Mesenchymal stem cell (in vitro differentiated cells and primary cell): Measurements from ENCODE around the gene MC1R.

Experiments
- DNase-seq: peaks from one replicate; pipeline ENCODE4 v3.0.0-alpha.2; 2013
- H2AFZ ChIP-seq: one replicate; pipeline ENCODE4 v1.6.1; 2013; ENCODE audit warnings: low read depth, mild to moderate bottlenecking, control low read depth, inconsistent platforms, low read length, moderate library complexity
- H2AK5ac ChIP-seq: 2 replicates; pipeline ENCODE4 v1.6.1; 2013; ENCODE audit warnings: low read length, moderate library complexity, mild to moderate bottlenecking, inconsistent platforms; ENCODE audit not compliant: severe bottlenecking
- H2BK120ac ChIP-seq: one replicate; pipeline ENCODE4 v1.6.1; 2013; ENCODE audit warnings: low read depth, mild to moderate bottlenecking, inconsistent platforms, low read length, moderate library complexity
- H2BK12ac ChIP-seq, 2 experiments: one replicate each; pipeline ENCODE4 v1.6.1; 2013; ENCODE audit warnings: inconsistent platforms in 2 of 2, low read length in 2 of 2, mild to moderate bottlenecking in 2 of 2, moderate library complexity in 2 of 2, control low read depth in 1 of 2
- H2BK15ac ChIP-seq: one replicate; pipeline ENCODE4 v1.6.1; 2013; ENCODE audit warnings: mild to moderate bottlenecking, low read depth, inconsistent platforms; ENCODE audit not compliant: poor library complexity, severe bottlenecking
- H2BK5ac ChIP-seq: 2 replicates; pipeline ENCODE4 v1.6.1; 2013; ENCODE audit warnings: low read depth, mild to moderate bottlenecking, low read length, control low read depth, inconsistent platforms; ENCODE audit not compliant: poor library complexity, severe bottlenecking
- H3K14ac ChIP-seq, 2 experiments: one replicate each; pipeline ENCODE4 v1.6.1; 2013; ENCODE audit warnings: inconsistent platforms in 2 of 2, low read length in 2 of 2, control low read depth in 1 of 2, mild to moderate bottlenecking in 1 of 2, moderate library complexity in 1 of 2
- H3K18ac ChIP-seq, 2 experiments: one replicate each; pipeline ENCODE4 v1.6.1; 2013; ENCODE audit warnings: inconsistent platforms in 2 of 2, low read length in 2 of 2, control low read depth in 1 of 2, low read depth in 1 of 2, mild to moderate bottlenecking in 1 of 2
- H3K23ac ChIP-seq, 2 experiments: one replicate each; pipeline ENCODE4 v1.6.1; 2013; ENCODE audit warnings: inconsistent platforms in 2 of 2, low read length in 2 of 2, mild to moderate bottlenecking in 2 of 2, moderate library complexity in 2 of 2, control low read depth in 1 of 2
- H3K27ac ChIP-seq: 2 replicates; pipeline ENCODE4 v1.5.1; 2013; ENCODE audit warnings: mild to moderate bottlenecking, moderate library complexity, low read length, control low read depth, inconsistent platforms; ENCODE audit not compliant: poor library complexity, severe bottlenecking
- H3K27me3 ChIP-seq, 2 experiments: 2 replicates each; pipeline versions ENCODE4 v1.6.1 to v1.7.0; 2013; ENCODE audit warnings: low read length in 2 of 2, mild to moderate bottlenecking in 2 of 2, moderate library complexity in 2 of 2, control low read depth in 1 of 2, inconsistent platforms in 1 of 2; ENCODE audit not compliant: control insufficient read depth in 1 of 2, insufficient read depth in 1 of 2
- H3K36me3 ChIP-seq, 2 experiments: 2 replicates each; pipeline versions ENCODE4 v1.6.1 to v1.7.0; 2013; ENCODE audit warnings: low read length in 2 of 2, control low read depth in 1 of 2, inconsistent platforms in 1 of 2, low read depth in 1 of 2, mild to moderate bottlenecking in 1 of 2; ENCODE audit not compliant: insufficient read depth in 2 of 2, control insufficient read depth in 1 of 2
- H3K4ac ChIP-seq, 2 experiments: one replicate each; pipeline ENCODE4 v1.6.1; 2013; ENCODE audit warnings: inconsistent platforms in 2 of 2, low read length in 2 of 2, mild to moderate bottlenecking in 2 of 2, moderate library complexity in 2 of 2, control low read depth in 1 of 2, low read depth in 1 of 2
- H3K4me1 ChIP-seq: 2 replicates; pipeline ENCODE4 v1.6.1; 2013; ENCODE audit warnings: low read depth, low read length, control low read depth; ENCODE audit not compliant: control insufficient read depth, insufficient read depth
- H3K4me2 ChIP-seq: 2 replicates; pipeline ENCODE4 v1.6.1; 2013; ENCODE audit warnings: low read length, mild to moderate bottlenecking, inconsistent platforms; ENCODE audit not compliant: poor library complexity, severe bottlenecking
- H3K4me3 ChIP-seq, 2 experiments: 2 replicates each; pipeline versions ENCODE4 v1.5.1 to v1.7.0; 2013; ENCODE audit warnings: low read length in 2 of 2, mild to moderate bottlenecking in 2 of 2, control low read depth in 1 of 2, low read depth in 1 of 2; ENCODE audit not compliant: insufficient read depth in 1 of 2
- H3K79me1 ChIP-seq: replicated peaks from 2 replicates; pipeline ENCODE4 v1.6.1; 2013; ENCODE audit warnings: mild to moderate bottlenecking, control low read depth, low read length, inconsistent platforms; ENCODE audit not compliant: poor library complexity, severe bottlenecking
- H3K9ac ChIP-seq: 2 replicates; pipeline ENCODE4 v1.7.0; 2013; ENCODE audit warnings: mild to moderate bottlenecking, low read length, moderate library complexity
- H3K9me3 ChIP-seq: 2 replicates; pipeline ENCODE4 v1.7.0; 2013; ENCODE audit warnings: mild to moderate bottlenecking, low read length; ENCODE audit not compliant: control insufficient read depth
- H4K8ac ChIP-seq: one replicate; pipeline ENCODE4 v1.6.1; 2013; ENCODE audit warnings: inconsistent platforms, mild to moderate bottlenecking, low read length, moderate library complexity
- H4K91ac ChIP-seq: one replicate; pipeline ENCODE4 v1.6.1; 2013; ENCODE audit warnings: mild to moderate bottlenecking, low read length, inconsistent platforms
- WGBS: methylation state at CpG from one replicate; pipeline ENCODE4 v1.1.7; 2013; ENCODE audit warnings: mixed read lengths; 5-methylcytosine and 5-hydroxymethylcytosine counted together

The MC1R gene

DNA sequence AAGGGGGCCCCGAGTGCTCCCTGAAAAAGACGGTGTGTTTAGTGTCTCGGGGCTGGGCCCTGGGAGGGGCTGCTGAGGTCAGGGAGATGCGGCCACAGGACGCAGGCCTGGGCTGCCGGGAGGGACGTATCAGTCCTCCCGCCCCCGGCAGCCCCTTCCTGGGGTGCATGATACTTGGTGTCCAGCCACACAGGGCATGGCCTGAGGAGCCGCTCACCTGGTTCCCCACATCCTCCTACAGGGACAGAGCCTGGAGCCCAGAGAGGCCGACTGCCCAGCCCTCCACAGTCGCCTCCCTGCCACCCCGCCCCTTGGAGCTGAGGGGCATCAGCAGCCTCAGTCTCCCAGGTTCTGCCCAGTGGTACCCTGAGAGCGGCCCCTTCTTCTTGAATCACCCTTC lies 17.8 kb downstream of the MC1R start:
- H3K14ac ChIP-seq: no peak overlapping the region
- no peak overlapping the region for H2BK12ac ChIP-seq
- peaks cover 2% of the 10 kb centered on the region for H3K4me1 ChIP-seq
- no peak overlapping the region for H4K8ac ChIP-seq
- no peaks in the 10 kb centered on the region for H3K27me3 ChIP-seq
- DNase-seq: no peak
- no peak overlapping the region for H2BK5ac ChIP-seq
- H3K9me3 ChIP-seq: no peaks in the 10 kb centered on the region
- H3K4ac ChIP-seq: no peak overlapping the region
- no peak overlapping the region for H2AFZ ChIP-seq
- no peak overlapping the region for H3K4me3 ChIP-seq
- H3K9ac ChIP-seq: no peak overlapping the region
- peaks cover 18% of the 10 kb centered on the region for H3K79me1 ChIP-seq
- H3K23ac ChIP-seq: no peak overlapping the region
- H3K27ac ChIP-seq: no peak overlapping the region
- no peak overlapping the region for H4K91ac ChIP-seq
- H3K4me2 ChIP-seq: no peak overlapping the region
- H3K36me3 ChIP-seq: peaks cover 58 to 60% of the 10 kb centered on the region in 2 experiments
- no peak overlapping the region for H2BK120ac ChIP-seq
- no peak overlapping the region for H2BK15ac ChIP-seq
- H2AK5ac ChIP-seq: no peak overlapping the region
- H3K18ac ChIP-seq: no peak overlapping the region
- 95% methylated on average over 14 of the region's 14 CpGs for WGBS

- Histone ChIP-seq H4K8ac (no peak overlapping the region), H2AFZ (no peak overlapping the region), H2BK12ac (no peak overlapping the region), H3K4ac (no peak overlapping the region), H3K36me3 (peaks cover 53 to 55% of the 10 kb centered on the region in 2 experiments), H3K9me3 (no peaks in the 10 kb centered on the region), H2BK120ac (no peak overlapping the region), H3K14ac (no peak overlapping the region), H2BK15ac (no peak overlapping the region), H3K4me2 (no peak overlapping the region), H3K27ac (no peak overlapping the region), H3K4me3 (no peak overlapping the region), H4K91ac (no peak overlapping the region), H3K4me1 (peaks cover 2% of the 10 kb centered on the region), H3K27me3 (no peaks in the 10 kb centered on the region), H3K18ac (no peak overlapping the region), H2BK5ac (no peak overlapping the region), H3K79me1 (peaks cover 14% of the 10 kb centered on the region), H3K9ac (no peak overlapping the region), H3K23ac (no peak overlapping the region), H2AK5ac (no peak overlapping the region)
- 93% methylated on average over 20 of the region's 20 CpGs for WGBS
- DNase-seq: no peak
Observed at GRCh38 chr16:89936981-89937380, 18.3 kb downstream of the MC1R start.

- WGBS: 92% methylated on average over 20 of the region's 21 CpGs
- DNase-seq: no peak
- Histone ChIP-seq H3K9me3 (no peaks in the 10 kb centered on the region), H3K4me1 (peaks cover 2% of the 10 kb centered on the region), H4K91ac (no peak overlapping the region), H3K4ac (no peak overlapping the region), H3K4me3 (no peak overlapping the region), H2BK12ac (no peak overlapping the region), H3K4me2 (no peak overlapping the region), H3K79me1 (peaks cover 8% of the 10 kb centered on the region), H4K8ac (no peak overlapping the region), H3K27ac (no peak overlapping the region), H3K23ac (no peak overlapping the region), H3K18ac (no peak overlapping the region), H2AFZ (no peak overlapping the region), H3K36me3 (peaks cover 42 to 43% of the 10 kb centered on the region in 2 experiments), H2AK5ac (no peak overlapping the region), H3K14ac (no peak overlapping the region), H2BK120ac (no peak overlapping the region), H3K9ac (no peak overlapping the region), H3K27me3 (no peaks in the 10 kb centered on the region), H2BK5ac (no peak overlapping the region), H2BK15ac (no peak overlapping the region)
Observed at GRCh38 chr16:89938175-89938885, 19.7 kb downstream of the MC1R start.

DNA sequence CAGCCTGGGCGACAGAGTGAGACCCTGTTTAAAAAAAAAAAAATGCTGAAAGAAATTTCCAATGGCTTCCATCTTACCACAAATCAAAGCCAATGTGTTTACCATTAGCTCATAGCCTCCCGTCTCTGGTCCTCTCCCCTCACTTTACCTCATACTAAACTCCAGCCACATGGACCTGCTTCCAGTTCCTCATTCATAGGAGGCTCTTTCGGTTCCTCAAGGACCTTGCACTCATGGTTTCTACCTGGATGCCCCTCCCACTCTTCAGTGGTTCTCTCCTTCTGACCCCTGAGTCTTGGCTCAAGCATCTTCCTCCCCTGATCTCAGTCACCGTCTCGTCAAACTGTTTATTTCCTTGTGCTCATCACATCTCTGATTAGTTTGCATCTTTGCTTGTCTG lies 26.1 kb downstream of the MC1R start:
- H2AFZ ChIP-seq: no peak overlapping the region
- no peak overlapping the region for H3K18ac ChIP-seq
- no peak overlapping the region for H3K23ac ChIP-seq
- no peak for DNase-seq
- no peak overlapping the region for H4K91ac ChIP-seq
- WGBS: 86% methylated on average over 5 of the region's 5 CpGs
- no peak overlapping the region for H3K4ac ChIP-seq
- no peak overlapping the region for H3K4me2 ChIP-seq
- no peak overlapping the region for H3K14ac ChIP-seq
- H3K27me3 ChIP-seq: peaks cover 0 to 9% of the 10 kb centered on the region in 2 experiments
- H3K4me1 ChIP-seq: peaks cover 11% of the 10 kb centered on the region
- H2BK15ac ChIP-seq: no peak overlapping the region
- no peaks in the 10 kb centered on the region for H3K9me3 ChIP-seq
- no peak overlapping the region for H2BK12ac ChIP-seq
- H2BK120ac ChIP-seq: no peak overlapping the region
- no peak overlapping the region for H2BK5ac ChIP-seq
- no peak overlapping the region for H3K4me3 ChIP-seq
- peaks cover 6% of the 10 kb centered on the region for H3K79me1 ChIP-seq
- peaks cover 0 to 3% of the 10 kb centered on the region in 2 experiments for H3K36me3 ChIP-seq
- H4K8ac ChIP-seq: no peak overlapping the region
- H3K27ac ChIP-seq: no peak overlapping the region
- H3K9ac ChIP-seq: no peak overlapping the region
- no peak overlapping the region for H2AK5ac ChIP-seq
